DOHH2 (cell line): ENCODE data around the gene SHISA4.

Experiments used
- EZH2phosphoT487 ChIP-seq: fragments of 200-600 bp; sonication (generic); IDR thresholded peaks from 2 replicates; pipeline ENCODE4 v1.6.1; 2017; ENCODE audit warnings: borderline replicate concordance, mild to moderate bottlenecking, antibody characterized with exemption, low read length, moderate library complexity, mixed read lengths
- TF ChIP-seq, protein P1 (sequence below): fragments of 200-600 bp; sonication (generic); IDR thresholded peaks from one replicate; pipeline ENCODE4 v1.5.1; 2014; ENCODE audit warnings: antibody characterized with exemption, mild to moderate bottlenecking, low read depth, low read length; ENCODE audit not compliant: poor library complexity, severe bottlenecking

DNA sequence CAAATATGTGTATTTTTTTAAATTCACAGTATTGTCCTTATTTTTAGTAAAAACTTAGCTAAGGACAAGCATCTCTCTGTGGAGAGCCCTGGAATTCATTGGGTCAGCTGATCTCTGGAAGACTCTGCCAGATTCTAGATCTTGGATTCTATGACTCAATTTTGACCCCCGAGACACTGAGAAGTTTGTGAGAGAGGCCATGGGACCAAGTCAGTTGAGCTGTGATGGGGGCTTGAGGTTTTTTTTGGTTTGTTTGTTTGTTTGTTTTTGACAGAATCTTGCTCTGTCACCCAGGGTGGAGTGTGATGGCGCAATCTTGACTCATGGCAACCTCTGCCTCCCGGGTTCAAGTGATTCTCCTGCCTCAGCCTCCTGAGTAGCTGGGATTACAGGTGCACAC, 13.5 kb downstream of the SHISA4 start:
- TF ChIP-seq, protein P1, sequence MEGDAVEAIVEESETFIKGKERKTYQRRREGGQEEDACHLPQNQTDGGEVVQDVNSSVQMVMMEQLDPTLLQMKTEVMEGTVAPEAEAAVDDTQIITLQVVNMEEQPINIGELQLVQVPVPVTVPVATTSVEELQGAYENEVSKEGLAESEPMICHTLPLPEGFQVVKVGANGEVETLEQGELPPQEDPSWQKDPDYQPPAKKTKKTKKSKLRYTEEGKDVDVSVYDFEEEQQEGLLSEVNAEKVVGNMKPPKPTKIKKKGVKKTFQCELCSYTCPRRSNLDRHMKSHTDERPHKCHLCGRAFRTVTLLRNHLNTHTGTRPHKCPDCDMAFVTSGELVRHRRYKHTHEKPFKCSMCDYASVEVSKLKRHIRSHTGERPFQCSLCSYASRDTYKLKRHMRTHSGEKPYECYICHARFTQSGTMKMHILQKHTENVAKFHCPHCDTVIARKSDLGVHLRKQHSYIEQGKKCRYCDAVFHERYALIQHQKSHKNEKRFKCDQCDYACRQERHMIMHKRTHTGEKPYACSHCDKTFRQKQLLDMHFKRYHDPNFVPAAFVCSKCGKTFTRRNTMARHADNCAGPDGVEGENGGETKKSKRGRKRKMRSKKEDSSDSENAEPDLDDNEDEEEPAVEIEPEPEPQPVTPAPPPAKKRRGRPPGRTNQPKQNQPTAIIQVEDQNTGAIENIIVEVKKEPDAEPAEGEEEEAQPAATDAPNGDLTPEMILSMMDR = no peak
- TF ChIP-seq EZH2phosphoT487 = no peak
